Pons (tissue), 1 donor: Measurements from ENCODE around the gene CAGE1.
A peak's percentile ranks its signal among the peaks of the same experiment; 100 is the strongest.
"Not testable (repeated sequence)": the region's sequence is repeated elsewhere in the genome, so short reads cannot be mapped to it uniquely, and the experiment has no call there.

Experiments
- DNase-seq: peaks from one replicate; pipeline ENCODE4 v3.0.0-alpha.2; 2016; ENCODE audit warnings: low spot score

Gene CAGE1

GRCh38 chr6:7409740-7410139 lies 20.2 kb upstream of the CAGE1 start:
- no peak for DNase-seq

DNA sequence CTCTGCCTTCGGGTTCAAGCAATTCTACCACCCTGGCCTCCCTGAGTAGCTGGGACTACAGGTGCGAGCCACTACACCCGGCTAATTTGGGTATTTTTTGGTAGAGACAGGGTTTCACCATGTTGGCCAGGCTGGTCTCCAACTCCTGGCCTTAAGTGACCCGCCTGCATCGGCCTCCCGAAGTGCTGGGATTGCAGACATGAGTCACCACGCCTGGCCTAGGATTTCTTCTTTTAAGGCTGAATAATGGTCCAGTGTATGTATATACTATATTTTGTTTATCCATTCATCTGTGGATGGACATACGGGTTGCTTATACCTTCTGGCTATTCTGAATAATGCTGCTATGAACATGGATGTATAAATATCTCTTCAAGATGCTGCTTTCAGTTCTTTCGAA lies 17.2 kb upstream of the CAGE1 start:
- DNase-seq = no peak

DNA sequence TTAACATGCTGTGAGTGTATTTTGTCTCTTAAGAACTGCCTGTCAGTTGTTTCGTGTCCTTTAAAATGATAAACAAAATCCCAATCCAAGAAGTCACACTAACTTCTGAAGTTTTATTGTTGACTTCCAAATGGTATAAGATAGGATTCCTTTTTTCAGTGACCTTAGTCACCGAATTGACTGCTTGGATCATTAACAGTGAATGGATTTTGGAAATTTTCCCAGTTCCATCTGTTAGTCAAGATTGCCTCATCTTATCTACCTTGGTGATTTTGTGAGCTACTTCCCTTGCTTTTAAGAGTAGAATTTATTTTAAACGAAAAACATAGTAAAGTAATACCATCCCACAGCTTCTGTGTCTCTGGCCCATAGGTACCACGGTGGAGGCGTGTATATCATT lies 15.0 kb upstream of the CAGE1 start:
- no peak for DNase-seq

- DNase-seq = peak; percentile 58
Observed at GRCh38 chr6:7402716-7403115, 13.2 kb upstream of the CAGE1 start.

GRCh38 chr6:7401075-7401474 lies 11.5 kb upstream of the CAGE1 start:
- no peak for DNase-seq

DNA sequence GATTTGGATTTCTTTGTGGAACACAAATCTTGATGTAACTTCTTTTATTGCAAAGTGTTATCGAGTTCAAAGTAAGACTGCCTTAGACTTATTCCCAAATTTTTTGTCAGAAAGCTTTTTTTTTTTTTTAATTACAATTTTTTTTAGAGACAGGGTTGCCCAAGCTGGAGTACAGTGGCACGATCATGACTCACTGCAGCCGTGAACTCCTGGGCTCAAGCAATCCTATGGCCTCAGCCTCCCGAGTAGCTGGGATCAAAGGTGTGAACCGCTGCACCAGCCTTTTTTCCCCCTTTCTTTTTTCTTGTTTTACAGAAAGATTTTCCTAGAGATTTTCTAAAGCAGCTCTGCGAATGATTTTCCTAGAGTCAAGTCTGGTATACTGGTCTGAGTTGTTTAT lies 2.9 kb upstream of the CAGE1 start:
- no peak for DNase-seq

DNA sequence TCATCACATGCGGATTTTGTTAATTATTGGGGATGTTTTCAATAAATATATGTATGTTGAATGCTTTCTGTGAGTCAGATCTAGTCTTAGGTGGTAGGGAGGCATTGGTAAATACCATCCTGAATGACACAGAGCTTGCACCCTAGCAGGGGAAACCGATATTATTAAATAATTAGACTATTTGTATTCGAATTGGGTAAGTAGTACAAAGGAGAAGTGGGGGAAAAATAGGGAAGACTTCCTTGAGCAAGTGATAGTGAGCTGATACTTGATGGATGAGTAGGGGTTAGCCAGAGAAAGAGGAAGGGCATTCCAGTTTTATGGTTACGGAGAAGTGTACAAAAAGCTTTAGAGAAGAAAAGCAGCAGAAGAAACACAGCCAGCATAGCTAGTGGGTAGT lies 1.6 kb upstream of the CAGE1 start:
- no peak for DNase-seq

- DNase-seq = no peak
Observed at GRCh38 chr6:7390226-7390878, 810 bp upstream of the CAGE1 start.

DNA sequence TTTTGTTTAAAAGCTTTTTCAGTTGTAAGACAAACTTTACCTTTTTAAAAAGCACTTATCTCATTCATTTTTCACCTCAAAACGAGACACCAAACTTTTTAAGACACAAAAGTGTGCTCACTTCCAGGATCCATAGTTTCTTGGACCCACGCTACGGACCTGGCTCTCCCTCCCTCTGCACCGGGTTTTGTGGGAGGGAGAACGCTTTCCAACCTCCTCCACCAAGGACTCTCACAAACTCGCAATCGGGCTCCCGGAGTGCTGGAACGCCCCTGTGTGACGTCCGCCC lies 436 bp downstream of the CAGE1 start:
- no peak for DNase-seq

GRCh38 chr6:7381092-7381491 lies 8.4 kb downstream of the CAGE1 start:
- DNase-seq = no peak

- no peak for DNase-seq
Observed at GRCh38 chr6:7378740-7379139, 10.8 kb downstream of the CAGE1 start.

DNA sequence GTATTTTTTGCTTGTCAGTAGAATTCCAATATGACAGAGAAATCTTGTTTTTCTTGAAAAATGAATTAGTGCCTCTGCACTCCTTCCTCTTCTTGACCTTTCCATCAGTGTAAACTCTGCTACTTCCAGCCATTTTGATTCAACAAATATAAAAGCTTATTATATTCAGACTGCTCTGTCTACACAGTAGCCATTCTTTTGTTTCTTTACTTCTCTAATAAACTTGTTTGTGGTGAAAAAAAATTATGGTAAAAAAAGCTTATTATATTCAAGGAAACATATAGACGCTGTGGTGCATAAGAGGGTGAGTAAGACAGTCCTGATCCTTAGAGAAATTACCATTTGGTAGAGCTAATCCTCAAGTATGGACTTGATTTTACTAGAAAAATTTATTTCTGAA lies 11.6 kb downstream of the CAGE1 start:
- DNase-seq = no peak

- DNase-seq = no peak
Observed at GRCh38 chr6:7373739-7374138, 15.8 kb downstream of the CAGE1 start.

DNA sequence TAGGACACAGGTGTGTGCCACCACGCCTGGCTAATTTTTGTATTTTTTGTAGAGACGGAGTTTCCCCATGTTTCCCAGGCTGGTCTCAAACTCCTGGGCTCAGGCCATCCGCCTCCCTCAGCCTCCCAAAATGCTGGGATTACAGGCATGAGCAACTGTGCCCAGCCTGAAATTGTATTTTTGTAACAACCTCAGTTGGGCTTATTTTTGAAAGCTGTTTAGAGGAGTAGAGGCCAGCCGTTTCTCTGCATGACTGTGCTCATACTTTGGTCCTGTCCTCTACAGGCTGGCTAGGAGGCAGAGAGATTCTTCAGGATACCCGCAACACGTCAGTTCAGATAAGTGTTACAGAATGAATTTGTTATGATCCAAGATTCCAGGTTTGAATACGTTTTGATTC lies 22.1 kb downstream of the CAGE1 start:
- no peak for DNase-seq

GRCh38 chr6:7351916-7352315 lies 37.6 kb downstream of the CAGE1 start:
- DNase-seq = not testable (repeated sequence)

GRCh38 chr6:7350591-7350990 lies 39.0 kb downstream of the CAGE1 start:
- not testable (repeated sequence) for DNase-seq

DNA sequence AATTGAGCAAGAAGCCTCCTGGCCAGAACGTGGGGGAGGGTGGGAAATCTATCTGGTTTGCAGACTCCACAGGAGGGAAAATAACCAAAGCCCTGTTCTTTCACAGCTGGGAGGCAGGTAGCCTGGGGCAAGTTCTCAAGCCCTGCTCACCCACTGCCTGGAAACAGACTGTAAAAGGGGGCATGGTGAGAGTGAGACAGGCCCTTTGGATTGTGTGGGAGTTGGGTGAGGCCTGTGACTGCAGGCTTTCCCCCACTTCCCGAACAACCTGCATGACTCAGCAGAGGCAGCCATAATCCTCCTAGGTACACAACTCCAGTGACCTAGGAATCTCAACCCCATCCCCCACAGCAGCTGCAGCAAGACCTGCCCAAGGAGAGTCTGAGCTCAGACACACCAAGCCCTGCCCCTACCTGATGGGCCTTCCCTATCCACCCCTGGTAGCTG lies 42.0 kb downstream of the CAGE1 start:
- DNase-seq = not testable (repeated sequence)

DNA sequence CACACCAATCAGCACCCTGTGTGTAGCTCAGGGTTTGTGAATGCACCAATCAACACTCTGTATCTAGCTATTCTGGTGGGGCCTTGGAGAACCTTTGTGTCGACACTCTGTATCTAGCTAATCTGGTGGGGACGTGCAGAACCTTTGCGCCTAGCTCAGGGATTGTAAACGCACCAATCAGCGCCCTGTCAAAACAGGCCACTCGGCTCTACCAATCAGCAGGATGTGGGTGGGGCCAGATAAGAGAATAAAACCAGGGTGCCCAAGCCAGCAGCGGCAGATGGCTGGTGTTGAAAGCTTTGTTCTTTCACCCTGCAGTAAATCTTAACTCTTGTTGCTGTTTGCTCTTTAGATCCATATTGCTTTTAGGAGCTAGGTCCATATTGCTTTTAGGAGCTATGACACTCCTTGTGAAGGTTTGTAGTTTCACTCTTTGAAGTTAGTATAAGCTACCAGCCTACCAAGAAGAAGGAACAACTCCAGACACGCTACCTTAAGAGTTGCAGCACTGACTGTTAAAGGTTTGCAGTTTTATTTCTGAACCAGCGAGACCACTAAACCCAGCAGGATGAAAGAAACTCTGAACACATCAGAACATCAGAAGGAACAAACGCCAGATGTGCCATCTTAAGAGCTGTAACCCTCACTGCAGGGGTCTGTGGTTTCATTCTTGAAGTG lies 44.6 kb downstream of the CAGE1 start:
- DNase-seq = not testable (repeated sequence)

DNA sequence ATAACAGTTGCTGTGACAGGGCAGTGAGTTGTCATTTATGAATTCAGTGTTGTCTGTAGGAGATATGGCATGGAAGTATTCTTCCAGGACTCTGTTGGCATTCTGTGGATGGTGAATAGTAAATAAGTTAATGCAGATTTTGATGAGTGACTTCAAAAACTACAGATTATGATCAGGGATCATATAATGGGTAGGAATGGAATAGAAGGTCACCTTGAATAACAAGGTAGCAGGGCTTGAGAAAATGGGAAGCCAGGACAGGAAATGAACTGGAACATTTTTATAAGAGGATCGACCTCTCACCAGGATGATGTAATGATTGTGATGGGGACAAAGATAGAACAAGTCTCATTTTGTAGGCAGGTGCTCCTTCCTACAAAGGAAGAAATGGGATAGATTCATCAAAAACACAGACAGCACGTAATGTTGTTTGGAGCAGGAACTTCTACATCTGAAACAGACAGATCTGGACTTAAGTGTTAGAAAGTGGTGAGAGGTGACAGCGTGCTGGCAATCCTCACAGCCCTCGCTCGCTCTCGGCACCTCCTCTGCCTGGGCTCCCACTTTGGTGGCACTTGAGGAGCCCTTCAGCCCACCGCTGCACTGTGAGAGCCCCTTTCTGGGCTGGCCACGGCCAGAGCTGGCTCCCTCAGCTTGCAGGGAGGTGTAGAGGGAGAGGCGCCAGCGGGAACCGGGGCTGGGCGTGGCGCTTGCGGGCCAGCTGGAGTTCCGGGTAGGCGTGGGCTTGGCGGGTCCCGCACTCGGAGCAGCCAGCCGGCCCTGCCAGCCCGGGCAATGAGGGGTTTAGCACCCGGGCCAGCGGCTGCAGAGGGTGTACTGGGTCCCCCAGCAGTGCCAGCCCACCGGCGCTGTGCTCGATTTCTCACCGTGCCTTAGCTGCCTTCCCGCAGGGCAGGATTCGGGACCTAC lies 45.7 kb downstream of the CAGE1 start:
- DNase-seq = no peak

- DNase-seq = no peak
Observed at GRCh38 chr6:7341989-7342742, 47.4 kb downstream of the CAGE1 start.

- DNase-seq = no peak
Observed at GRCh38 chr6:7341271-7341670, 48.3 kb downstream of the CAGE1 start.

GRCh38 chr6:7339007-7339732 lies 50.4 kb downstream of the CAGE1 start:
- not testable (repeated sequence) for DNase-seq
